GM19455 (cell line): ENCODE data around the gene SLC26A8.

ENCODE experiments used
- ATAC-seq: cut with Tn5 transposase; IDR thresholded peaks from one replicate; pipeline ENCODE4 v1.9.1; 2021; ENCODE audit not compliant: unreplicated experiment

Gene SLC26A8

DNA sequence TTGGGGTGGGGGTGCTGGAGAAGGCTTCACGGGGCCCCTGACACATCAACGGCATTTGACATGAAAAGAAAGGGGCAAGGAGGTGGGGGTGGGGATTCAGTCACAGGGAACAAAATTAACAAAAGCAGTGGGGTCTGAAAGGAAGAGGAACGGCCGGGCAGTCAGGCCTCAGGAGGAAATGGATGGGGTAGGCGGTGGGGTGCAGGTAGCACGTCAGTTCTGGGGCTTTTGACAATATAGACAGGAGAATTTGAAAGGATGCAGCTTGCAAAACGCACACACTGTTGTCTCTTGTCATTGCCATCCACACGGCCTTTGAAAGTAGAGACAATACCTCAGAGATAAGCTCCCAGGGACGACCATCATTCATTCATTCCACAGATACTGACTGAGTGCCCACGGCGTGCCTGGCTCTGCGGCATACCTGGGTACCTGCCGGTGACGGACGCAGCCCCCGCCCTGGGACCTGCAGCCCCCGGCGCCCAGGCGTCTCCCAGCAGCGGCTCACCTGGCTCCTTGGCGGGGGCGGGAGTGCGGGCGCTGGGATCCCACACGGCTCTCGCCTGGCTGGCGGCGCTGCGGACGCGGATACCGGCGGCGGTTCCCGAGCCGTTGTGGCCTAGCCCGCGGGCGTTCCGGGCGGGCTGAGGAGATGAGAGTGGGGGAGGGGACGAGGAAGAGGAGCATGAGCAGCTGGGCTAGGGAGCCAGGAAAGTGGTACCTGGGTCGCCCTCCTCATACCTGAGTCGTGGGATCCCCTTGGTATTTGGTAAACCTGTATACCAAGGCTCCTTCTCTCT, at the start of gene SLC26A8:
Gene SLC26A8 (minus strand): TSS at position 646 of the 800 bp plus-strand sequence. CDS start 4,934 bp downstream, outside the sequence.
- ATAC-seq: no peak

DNA sequence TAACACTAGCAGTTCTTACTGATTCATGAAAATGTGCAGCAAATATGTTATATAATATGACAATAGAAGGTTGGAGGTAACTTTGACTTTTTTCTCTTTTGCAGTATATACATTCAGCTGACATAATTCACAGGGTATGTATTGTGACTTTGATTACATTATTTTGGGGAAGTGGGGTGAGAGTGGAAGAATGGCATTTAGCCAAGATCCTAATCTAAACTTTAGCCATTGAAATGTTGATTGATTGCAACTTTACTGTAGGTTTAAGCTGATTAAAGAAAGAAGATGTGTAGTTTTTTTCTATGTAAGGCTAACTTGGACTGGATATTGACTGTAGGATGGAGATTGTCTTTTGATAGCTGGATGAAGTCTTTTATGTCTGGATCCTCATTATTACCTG, 49.1 kb upstream of the SLC26A8 start:
- no peak for ATAC-seq

- no peak for ATAC-seq
These were observed 48.2 kb upstream of the SLC26A8 start for GRCh38 chr6:36072681-36073080.

DNA sequence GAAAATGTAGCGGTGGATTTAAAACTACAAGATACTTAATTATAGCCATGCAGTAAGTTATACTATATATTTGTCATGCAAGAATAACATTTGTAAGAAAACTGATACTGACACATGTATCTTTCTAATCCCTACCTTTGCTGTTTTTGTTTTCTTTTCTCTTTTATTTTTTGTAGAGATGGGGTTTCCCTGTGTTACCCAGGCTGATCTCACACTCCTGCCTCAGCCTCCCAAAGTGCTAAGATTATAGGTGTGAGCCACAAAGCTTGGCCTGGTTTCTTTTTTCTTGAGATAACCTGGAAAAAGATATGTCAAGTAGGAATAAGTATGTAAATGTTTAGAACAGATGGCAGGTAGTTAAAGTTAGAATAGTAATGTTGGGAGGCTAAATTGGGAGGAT, 47.3 kb upstream of the SLC26A8 start:
- no peak for ATAC-seq

DNA sequence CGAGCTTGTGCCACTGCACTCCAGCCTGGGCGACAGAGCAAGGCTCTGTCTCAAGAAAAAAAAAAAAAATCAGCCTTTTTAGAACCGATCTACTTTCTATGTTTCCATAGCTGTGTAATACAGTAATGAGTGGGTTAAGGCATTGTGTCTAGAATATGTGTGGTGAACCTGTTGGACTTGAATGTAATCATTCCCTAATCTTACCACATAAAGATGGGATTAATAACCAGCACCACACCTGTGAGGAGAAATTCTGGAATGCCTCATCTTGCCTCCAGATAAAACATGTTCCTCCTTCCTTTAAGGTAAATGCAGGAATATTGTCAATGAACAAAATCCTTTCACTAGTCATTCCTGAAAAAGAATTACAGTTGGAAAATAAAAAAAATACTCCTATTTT, 46.8 kb upstream of the SLC26A8 start:
- ATAC-seq: no peak

- ATAC-seq: no peak
These were observed 45.8 kb upstream of the SLC26A8 start for GRCh38 chr6:36070252-36070651.

- ATAC-seq: no peak
These were observed 45.1 kb upstream of the SLC26A8 start for GRCh38 chr6:36069573-36069972.

DNA sequence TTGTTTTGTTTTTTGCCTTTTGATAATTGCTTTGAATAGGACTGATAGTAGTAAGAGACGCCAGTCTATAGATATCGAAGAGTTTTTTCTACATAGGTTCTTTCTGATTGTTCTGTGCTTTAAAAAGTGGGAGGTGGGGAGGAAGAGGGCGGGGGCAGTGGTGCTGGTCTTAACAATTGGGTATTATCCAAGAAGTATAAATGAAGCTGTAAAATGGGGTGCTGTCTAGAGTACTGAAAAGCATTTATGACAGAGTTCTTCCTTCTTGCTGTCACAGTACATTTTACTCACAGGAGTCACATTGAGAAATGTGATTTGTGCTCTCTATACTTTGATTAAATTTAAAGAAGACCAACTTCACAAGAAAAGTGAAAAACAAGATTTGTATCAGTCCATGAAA, 44.1 kb upstream of the SLC26A8 start:
- no peak for ATAC-seq

DNA sequence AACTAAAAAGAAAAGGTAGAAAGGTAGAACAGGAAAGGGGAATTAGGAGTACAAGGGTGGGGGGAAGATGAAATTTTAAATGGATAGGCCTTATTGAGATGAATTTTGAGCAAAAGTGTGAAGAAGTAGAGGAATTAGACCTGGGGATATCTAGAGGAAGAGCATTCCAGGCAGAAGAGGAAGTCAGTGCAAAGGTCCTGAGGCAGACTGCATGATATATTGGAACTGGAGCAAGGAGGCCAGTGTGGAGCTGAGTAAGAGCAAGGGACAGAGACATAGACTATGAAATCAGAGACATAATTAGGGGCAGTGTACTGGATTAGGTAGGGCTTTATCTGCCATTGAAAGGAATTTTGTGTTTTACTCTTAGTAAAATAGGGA, 43.6 kb upstream of the SLC26A8 start:
- ATAC-seq: no peak

DNA sequence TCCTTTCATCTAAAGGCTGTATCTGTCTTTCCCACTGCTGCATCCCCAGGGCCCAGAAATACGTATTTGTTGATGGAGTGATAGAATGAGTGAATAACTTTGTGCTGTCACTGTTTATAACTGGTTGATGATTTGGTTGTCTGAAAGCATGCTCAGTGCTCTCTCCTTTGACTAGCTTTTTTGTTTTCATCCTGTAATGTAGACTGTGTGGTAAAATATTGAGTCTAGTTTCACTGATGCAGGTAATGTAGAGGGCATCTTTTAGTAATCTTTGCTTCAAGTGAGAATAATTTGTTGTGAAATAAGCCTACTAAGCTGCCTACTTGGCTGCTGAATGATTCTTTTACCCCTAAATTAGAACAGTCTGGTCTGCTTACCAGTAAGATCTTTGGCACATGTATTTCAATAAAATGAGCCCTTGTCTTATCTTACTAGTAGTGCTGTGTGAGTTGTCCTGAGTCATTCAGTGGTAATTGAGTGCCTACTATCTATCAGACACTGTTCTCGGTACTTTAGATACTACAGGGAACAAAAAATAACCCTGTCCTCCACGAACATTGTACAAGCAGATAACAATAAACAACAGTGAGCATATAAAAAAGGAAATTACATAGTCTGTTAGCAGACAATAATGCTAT, 43.1 kb upstream of the SLC26A8 start:
- ATAC-seq: no peak

- ATAC-seq: no peak
These were observed 42.4 kb upstream of the SLC26A8 start for GRCh38 chr6:36066817-36067216.

DNA sequence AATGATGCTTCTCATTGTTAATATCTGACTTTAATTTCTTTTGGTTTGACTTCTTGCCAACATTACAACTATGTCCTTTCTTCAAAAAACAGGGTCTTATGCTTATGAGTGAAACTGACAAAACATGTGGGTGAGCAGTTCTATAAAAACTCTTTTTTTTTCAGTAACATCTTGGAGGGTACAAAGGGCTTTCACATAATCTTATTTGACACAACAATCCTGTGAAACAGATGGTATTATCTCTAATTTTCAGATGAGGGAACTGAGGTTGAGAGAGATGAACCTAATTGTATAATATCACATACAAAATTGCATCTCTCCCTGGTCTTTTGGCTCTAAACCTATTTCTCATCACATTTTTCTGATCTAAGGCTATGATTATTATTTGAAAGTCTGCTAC, 41.5 kb upstream of the SLC26A8 start:
- no peak for ATAC-seq

- no peak for ATAC-seq
These were observed 40.4 kb upstream of the SLC26A8 start for GRCh38 chr6:36064770-36065396.

DNA sequence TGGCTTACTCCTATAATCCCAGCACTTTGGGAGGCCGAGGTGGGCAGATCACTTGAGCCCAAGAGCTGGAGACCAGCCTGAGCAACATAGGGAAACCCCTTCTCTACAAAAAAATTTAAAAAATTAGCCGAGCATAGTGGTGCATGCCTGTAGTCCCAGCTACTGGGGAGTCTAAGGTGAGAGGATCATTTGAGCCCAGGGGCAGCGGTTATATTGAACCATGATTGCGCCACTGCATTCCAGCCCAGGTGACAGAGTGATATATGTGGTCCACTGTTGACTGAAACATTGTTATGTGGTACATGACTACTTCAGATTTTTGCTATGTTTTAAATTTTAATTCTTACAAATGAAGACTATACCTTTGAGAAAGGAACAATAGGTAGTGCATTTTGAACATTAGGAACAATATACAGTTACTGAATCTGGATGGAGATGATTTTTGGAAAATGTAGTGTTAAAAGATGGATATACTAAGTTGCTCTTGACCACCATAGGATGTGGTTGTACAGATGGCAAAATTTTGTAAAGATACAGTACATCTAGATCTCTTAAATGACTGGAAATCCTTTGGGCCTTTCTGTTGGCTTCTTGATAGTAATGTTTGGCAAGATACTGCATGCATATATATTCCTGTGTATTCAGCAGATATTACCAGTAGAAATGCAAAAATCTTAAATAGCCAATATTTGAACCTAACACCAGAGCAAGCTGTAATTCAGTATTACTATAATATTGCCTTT, 39.0 kb upstream of the SLC26A8 start:
- ATAC-seq: no peak

GRCh38 chr6:36062247-36062646, 37.8 kb upstream of the SLC26A8 start:
- no peak for ATAC-seq

GRCh38 chr6:36061236-36061635, 36.8 kb upstream of the SLC26A8 start:
- ATAC-seq: no peak

GRCh38 chr6:36056178-36056577, 31.7 kb upstream of the SLC26A8 start:
- no peak for ATAC-seq

GRCh38 chr6:36054956-36055355, 30.5 kb upstream of the SLC26A8 start:
- ATAC-seq: no peak

DNA sequence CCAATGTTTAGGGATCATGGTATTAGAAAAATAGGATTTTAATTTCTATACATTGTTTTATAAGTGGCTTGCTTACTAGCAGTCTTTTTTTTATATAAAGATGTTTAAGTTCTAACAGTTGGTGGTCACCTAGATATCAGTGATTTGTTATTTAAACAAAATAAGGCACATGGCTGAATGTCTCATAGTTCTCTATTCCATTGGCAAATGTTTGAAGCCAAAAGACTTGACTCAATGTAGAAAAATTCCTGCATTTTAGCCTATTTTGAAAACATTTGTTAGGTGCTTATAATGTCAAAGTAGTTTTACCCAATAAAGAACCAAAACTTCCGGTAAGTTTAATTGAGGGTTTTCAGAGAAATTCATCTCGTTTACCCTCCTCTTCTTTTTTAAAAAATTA, 30.0 kb upstream of the SLC26A8 start:
- no peak for ATAC-seq

GRCh38 chr6:36053878-36054277, 29.4 kb upstream of the SLC26A8 start:
- ATAC-seq: no peak

DNA sequence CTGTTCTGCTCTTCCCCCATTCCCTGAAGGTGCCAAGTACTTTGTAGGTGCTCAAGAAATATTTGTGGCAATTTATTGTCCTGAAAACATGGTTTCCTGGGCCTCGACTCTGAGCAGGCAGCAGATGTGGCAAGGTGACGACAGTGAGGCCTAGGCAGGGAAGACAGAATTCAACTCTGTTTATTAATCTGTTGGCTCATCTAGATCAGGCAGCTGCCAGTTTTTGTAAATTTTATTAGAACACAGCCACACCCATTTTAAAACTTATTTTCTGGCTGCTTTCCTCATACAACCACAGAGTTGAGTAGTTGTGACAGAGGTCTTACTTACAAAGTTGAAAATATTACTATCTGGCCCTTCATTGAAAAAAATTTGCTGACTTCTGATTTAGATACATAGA, 27.7 kb upstream of the SLC26A8 start:
- ATAC-seq: no peak
